Lower lobe of right lung (tissue), 2 donors: ENCODE results near the gene MAST3. TPM values are rescaled to one million over a fixed set of nuclear protein-coding genes. Genes with fewer than 3 reads are reported as not detected.

ENCODE experiments used
- ATAC-seq, 2 donors: fragments of 200-7000 bp; cut with Tn5 transposase; one replicate each; pipeline ENCODE4 v1.9.1; 2020 to 2022; ENCODE audit warnings: mild to moderate bottlenecking in 2 of 2, moderate library complexity in 2 of 2
- DNase-seq: peaks from one replicate; pipeline ENCODE4 v3.0.0-alpha.2; 2020
- H3K27ac ChIP-seq: fragments of 200-600 bp; one replicate; pipeline ENCODE4 v1.8.0; 2022
- H3K27me3 ChIP-seq: fragments of 200-600 bp; one replicate; pipeline ENCODE4 v1.8.0; 2022; ENCODE audit warnings: low read depth
- H3K36me3 ChIP-seq: fragments of 200-600 bp; one replicate; pipeline ENCODE4 v1.8.0; 2022; ENCODE audit warnings: mild to moderate bottlenecking
- H3K4me1 ChIP-seq: fragments of 200-600 bp; one replicate; pipeline ENCODE4 v1.8.0; 2022
- H3K4me3 ChIP-seq: fragments of 200-600 bp; one replicate; pipeline ENCODE4 v1.8.0; 2022; ENCODE audit warnings: mild to moderate bottlenecking
- H3K9me3 ChIP-seq: fragments of 200-600 bp; one replicate; pipeline ENCODE4 v1.8.0; 2022
- intact Hi-C: fragments of 100-400 bp; cut with DNase I; formaldehyde crosslinking; loops from one replicate; pipeline ENCODE4 v1.11.0; 2022
- total RNA-seq: library from RNA; stranded (reverse); fragmentation: NEBNext Ultra II Directional; extraction: Animal tissue kit (Norgen Biotek cat#: 25700); gene quantifications from one replicate; pipeline ENCODE4 v1.2.1, GENCODE V29; 2021
- TF ChIP-seq, protein P1 (sequence below): fragments of 200-600 bp; IDR thresholded peaks from one replicate; pipeline ENCODE4 v1.8.0; 2022; ENCODE audit warnings: antibody characterized with exemption, mild to moderate bottlenecking
- donor health status: DM: no; HTN: yes; CAD: no; lungs with severe emphysema.

The MAST3 gene
- total RNA-seq, 1 donor from 2014 or later = 29.2 TPM

DNA sequence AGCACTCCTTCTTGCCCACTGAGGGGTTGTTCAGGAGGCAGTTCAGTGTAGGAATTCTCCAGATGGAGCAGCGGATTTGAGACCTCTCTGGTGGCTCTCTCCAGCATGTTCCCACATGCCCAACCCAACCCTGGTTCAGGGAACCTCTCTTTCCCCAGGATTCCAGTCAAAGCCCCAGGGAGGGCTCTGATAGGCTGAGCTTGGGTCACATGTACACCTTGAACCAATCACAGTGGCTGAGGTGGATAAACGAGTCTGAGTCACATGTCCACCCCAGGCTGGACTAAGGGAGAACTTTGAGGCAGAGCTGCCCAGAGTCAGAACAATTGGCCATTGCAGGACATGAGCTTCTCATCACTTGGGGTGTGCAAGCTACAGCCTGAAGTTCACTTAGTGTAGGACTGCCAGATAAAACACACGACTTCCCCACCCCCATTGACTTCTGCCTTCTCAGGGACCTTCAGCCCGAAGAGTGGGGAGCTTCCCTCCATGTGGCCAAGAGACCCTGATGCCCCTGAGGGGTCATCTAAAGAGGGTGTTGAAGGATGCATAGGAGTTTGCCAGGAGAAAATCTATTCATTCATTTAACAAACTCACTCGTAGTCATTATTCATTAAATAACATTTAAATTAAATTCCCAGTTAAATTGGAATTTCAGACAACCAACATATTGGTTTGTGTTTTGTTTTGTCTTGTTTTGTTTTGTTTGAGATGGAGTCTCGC lies 4.0 kb upstream of the MAST3 start:
- intact Hi-C loops = no loop called here
- Histone ChIP-seq H3K9me3 (no peaks in the 10 kb centered on the region), H3K4me1 (peaks cover 27% of the 10 kb centered on the region), H3K36me3 (no peaks in the 10 kb centered on the region), H3K4me3 (no peak overlapping the region), H3K27ac (no peak overlapping the region), H3K27me3 (no peaks in the 10 kb centered on the region)
- TF ChIP-seq, protein P1, sequence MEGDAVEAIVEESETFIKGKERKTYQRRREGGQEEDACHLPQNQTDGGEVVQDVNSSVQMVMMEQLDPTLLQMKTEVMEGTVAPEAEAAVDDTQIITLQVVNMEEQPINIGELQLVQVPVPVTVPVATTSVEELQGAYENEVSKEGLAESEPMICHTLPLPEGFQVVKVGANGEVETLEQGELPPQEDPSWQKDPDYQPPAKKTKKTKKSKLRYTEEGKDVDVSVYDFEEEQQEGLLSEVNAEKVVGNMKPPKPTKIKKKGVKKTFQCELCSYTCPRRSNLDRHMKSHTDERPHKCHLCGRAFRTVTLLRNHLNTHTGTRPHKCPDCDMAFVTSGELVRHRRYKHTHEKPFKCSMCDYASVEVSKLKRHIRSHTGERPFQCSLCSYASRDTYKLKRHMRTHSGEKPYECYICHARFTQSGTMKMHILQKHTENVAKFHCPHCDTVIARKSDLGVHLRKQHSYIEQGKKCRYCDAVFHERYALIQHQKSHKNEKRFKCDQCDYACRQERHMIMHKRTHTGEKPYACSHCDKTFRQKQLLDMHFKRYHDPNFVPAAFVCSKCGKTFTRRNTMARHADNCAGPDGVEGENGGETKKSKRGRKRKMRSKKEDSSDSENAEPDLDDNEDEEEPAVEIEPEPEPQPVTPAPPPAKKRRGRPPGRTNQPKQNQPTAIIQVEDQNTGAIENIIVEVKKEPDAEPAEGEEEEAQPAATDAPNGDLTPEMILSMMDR = no peak
- no peak for DNase-seq
- ATAC-seq = no peak

DNA sequence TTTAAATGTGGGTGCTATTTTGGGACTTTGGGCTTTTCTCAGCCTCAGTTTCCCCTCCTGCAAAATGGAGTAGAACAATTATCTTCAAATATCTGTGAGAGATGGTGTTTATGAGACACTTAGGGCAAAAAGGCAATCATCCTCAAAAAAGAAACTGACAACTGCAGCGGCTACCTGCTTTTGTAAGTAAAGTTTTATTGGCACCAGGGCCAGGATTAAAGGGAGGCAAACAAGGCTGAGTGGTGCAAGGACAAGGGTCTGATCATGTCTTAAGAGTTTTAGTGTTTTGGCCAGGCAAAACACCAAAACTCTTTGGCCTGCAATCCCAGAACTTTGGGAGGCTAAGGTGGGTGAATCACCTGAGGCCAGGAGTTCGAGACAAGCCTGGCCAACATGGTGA lies 1.3 kb upstream of the MAST3 start:
- ATAC-seq = no peak
- intact Hi-C loops = no loop called here

DNA sequence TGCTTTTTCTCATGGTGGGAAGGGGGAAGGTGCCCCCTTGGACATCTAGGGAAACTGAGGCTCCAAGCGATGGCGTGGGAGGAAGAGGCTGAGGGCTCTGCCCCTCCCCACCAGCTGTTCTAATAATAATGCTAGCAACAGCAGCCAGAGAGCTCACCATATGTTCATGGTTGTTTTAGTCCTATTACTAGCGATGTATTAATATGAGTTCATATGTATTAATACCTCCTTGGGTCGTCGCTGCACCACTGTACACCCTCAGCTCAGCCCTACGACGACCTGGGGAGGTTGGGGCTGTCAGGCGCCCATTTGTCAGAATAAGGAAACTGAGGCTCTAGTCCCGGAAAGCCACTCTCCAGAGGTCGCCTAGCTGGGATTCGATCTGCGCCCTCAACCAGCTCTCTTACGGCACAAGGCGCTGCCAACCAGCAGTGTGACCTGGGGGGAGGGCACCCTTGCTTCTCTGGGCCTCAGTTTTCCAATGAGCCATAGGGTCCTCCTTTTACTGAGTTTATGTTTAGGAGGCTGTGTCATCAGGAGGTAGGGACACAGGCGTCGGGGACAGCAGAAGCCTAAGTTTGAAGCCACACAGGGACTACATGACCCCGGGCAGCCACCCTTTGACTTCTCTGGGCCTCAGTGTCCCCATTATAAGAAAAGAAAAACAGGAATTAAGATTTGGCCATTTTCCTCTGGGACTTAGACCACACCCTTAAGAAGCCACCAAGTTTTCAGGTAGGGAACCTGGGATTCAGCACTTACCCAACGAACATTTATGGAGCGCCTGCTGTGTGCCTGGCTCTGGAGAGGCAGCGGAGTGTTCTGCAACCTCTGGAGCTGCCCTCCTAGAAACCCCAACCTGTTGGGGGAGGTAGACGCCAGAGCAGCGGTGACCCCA lies 664 bp downstream of the MAST3 start:
- Histone ChIP-seq H3K27me3 (no peaks in the 10 kb centered on the region), H3K9me3 (no peaks in the 10 kb centered on the region), H3K36me3 (no peaks in the 10 kb centered on the region), H3K4me3 (peak overlapping the region; percentile 64), H3K27ac (no peak overlapping the region), H3K4me1 (peaks cover 22% of the 10 kb centered on the region)
- no peak for ATAC-seq
- intact Hi-C loops = no loop called here
- TF ChIP-seq, protein P1 = no peak
- DNase-seq = no peak

More for the DNA sequence above, 1.3 kb upstream of the MAST3 start:
- Histone ChIP-seq H3K36me3 (no peaks in the 10 kb centered on the region), H3K27me3 (no peaks in the 10 kb centered on the region), H3K4me3 (no peak overlapping the region), H3K4me1 (peaks cover 22% of the 10 kb centered on the region), H3K27ac (no peak overlapping the region), H3K9me3 (no peaks in the 10 kb centered on the region)
- DNase-seq = no peak
- TF ChIP-seq, protein P1 = no peak

DNA sequence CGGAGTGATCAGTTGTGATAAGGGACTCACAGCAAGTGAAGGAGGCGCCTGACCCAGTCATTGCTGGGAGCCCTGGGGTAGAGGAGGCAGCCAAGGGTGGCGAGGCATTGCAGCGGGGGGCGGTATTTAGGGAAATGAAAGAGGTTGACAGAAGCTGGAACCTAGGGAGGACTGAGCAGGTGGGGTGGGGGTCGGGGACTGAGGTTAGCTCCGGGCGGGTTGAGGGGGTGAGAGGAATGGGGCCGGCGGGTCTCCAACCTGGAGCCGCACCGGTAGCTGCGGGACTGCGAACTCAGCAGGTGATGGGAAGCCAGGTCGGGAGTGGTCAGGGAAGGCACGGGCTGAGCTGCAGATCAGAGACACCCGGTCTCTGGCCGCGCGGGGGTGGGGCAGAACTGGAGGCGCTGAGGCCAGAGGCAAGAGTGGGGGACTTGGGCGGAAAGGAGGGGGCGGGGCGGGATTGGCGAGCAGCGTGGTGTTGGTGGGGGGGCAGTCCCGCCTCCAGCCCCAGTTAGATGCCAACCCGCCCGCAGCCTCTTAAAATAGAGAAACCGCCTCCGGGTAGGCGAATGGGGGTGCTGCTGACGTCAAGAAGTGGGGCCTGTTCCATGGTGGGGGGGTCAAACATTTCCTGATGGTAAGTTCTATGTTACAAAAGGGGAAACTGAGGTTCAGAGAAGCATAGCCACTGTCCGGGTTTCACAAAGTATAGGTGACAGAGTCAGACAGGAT lies 1.5 kb downstream of the MAST3 start:
- ATAC-seq = no peak
- intact Hi-C loops = no loop called here
- Histone ChIP-seq H3K27ac (no peak overlapping the region), H3K9me3 (no peaks in the 10 kb centered on the region), H3K27me3 (no peaks in the 10 kb centered on the region), H3K4me3 (peak overlapping the region; percentile 64), H3K36me3 (no peaks in the 10 kb centered on the region), H3K4me1 (peaks cover 30% of the 10 kb centered on the region)
- DNase-seq = peak; percentile 53
- TF ChIP-seq, protein P1 = no peak

DNA sequence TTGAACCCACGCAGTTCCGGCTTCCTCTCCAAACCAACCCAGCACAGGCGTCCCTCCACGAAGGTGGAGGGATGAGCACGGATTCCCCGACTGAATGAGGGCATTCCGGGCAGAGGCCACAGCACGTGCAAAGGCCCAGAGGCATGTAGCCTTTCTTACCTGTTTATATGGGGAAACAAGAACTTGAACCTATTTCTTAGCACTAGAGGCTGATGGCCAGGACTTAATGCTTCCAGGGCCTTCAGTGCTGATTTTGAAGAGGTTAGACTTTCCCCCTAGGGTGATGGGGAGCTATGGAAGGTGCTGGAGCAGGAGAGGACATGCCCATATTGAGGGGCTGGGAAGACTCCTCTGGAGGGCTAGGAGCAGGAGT lies 2.0 kb downstream of the MAST3 start:
- TF ChIP-seq, protein P1 = no peak
- ATAC-seq (no peak), DNase-seq (no peak)
- no peaks in the 10 kb centered on the region for H3K27me3 ChIP-seq
- H3K4me3 ChIP-seq = no peak overlapping the region
- intact Hi-C loops = no loop called here
- H3K27ac ChIP-seq = no peak overlapping the region
- H3K36me3 ChIP-seq = no peaks in the 10 kb centered on the region
- peaks cover 35% of the 10 kb centered on the region for H3K4me1 ChIP-seq
- no peaks in the 10 kb centered on the region for H3K9me3 ChIP-seq
